ENCODE results near the gene NTRK2.

DNA sequence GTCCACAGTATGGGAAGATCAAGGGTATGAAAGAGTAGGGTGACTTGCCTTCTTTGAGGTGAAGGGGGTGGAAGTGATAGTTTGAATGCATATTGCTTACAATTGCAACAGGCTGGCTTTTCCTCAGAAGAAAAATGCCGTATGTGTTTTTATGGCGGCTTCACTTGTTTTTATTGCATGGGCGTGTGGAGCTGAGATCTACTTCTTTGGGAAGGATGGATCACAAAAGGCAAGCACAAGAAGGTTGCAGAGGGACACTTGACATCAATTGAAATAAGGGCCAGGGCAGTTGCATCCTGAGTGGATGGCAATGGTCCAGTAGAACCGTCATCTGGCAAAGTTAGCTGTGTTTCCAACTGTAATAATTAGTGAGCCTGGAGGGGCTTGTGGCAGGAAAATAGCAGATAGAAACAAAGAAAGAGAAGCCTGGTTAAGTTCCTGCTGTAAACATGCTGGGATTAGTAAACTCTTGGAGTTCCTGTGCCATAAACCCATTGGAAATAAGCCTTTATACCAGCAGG, 138.4 kb downstream of the NTRK2 start:
- TF ChIP-seq CTCF (IDR thresholded peaks at IDR 0.05; ENCODE audit: low read depth, low read length, missing input control) (no peak), REST (IDR thresholded peaks at IDR 0.05) (no peak)
- TF ChIP-seq, protein P1, sequence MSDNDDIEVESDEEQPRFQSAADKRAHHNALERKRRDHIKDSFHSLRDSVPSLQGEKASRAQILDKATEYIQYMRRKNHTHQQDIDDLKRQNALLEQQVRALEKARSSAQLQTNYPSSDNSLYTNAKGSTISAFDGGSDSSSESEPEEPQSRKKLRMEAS (IDR thresholded peaks at IDR 0.05), result no peak
